LNCaP clone FGC (cell line): ENCODE results near the gene KCTD7.

Experiments used
- DNase-seq: peaks from one replicate; pipeline ENCODE4 v3.0.0-alpha.2; 2011; ENCODE audit warnings: low read depth
- H3K4me3 ChIP-seq: 2 replicates; pipeline ENCODE4 v1.5.1; 2011; ENCODE audit warnings: mild to moderate bottlenecking, low read depth, low read length, control low read depth
- TF ChIP-seq, protein P1 (sequence below): IDR thresholded peaks from 2 replicates; pipeline ENCODE4 v1.5.1; 2012; ENCODE audit warnings: mild to moderate bottlenecking; ENCODE audit not compliant: control insufficient read depth, insufficient read depth; ENCODE audit errors: extremely low read depth

KCTD7 gene

DNA sequence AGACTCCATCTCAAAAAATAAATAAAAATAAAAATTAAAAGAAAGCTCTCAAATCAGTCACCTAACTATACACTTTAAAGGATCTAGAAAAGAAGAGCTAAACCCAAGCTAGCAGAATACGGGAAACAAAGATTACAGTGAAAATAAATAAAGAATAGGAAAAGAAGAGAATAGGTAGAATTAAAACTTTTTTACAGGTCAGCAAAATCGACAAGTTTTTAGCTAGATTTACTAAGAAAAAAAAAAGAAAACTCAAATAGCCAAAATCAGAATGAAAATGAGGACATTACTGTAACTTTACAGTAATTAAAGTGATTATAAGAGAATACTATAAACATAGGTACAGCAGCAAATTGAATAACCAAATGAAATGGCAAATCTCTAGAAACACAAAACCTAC lies 60.4 kb downstream of the KCTD7 start:
- TF ChIP-seq, protein P1, sequence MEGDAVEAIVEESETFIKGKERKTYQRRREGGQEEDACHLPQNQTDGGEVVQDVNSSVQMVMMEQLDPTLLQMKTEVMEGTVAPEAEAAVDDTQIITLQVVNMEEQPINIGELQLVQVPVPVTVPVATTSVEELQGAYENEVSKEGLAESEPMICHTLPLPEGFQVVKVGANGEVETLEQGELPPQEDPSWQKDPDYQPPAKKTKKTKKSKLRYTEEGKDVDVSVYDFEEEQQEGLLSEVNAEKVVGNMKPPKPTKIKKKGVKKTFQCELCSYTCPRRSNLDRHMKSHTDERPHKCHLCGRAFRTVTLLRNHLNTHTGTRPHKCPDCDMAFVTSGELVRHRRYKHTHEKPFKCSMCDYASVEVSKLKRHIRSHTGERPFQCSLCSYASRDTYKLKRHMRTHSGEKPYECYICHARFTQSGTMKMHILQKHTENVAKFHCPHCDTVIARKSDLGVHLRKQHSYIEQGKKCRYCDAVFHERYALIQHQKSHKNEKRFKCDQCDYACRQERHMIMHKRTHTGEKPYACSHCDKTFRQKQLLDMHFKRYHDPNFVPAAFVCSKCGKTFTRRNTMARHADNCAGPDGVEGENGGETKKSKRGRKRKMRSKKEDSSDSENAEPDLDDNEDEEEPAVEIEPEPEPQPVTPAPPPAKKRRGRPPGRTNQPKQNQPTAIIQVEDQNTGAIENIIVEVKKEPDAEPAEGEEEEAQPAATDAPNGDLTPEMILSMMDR: no peak
- H3K4me3 ChIP-seq: no peak overlapping the region
- no peak for DNase-seq

DNA sequence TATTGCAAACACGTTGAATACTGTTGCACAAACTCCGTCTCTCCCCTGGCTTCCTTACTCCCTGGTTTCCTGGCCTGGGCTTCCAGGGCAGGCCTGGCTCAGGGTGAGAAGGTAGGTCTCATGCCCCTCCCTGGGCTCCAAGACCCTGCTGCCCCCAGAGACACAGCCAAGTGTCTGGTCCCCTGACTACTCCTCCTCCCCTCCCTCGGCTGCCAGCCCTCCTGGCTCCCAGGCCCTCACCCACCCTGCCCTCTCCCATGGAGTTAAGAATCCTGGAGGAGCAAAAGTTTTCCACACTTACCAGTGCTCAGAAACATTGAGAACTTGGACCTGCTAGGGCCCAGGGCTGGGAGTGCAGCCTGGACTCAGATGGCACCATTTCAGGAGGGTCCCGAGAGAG lies 64.7 kb downstream of the KCTD7 start:
- no peak overlapping the region for H3K4me3 ChIP-seq
- DNase-seq: no peak
- TF ChIP-seq, protein P1: no peak
